ENCODE data around the gene STX4.

Gene STX4

GRCh38 chr16:31029272-31029671 is 4.1 kb upstream of the STX4 start:
- H3K4me3 ChIP-seq (ENCODE audit: low read depth, low read length): no peak overlapping the region

GRCh38 chr16:31031276-31031675 is 2.1 kb upstream of the STX4 start:
- no peak for TF ChIP-seq CTCF (IDR thresholded peaks at IDR 0.05; ENCODE audit: borderline replicate concordance, insufficient read depth, low read depth, low read length)
- H3K4me3 ChIP-seq (ENCODE audit: low read depth, low read length): no peak overlapping the region

More at GRCh38 chr16:31029272-31029671, 4.1 kb upstream of the STX4 start:
- no peak for TF ChIP-seq CTCF (IDR thresholded peaks at IDR 0.05; ENCODE audit: borderline replicate concordance, insufficient read depth, low read depth, low read length)

- TF ChIP-seq CTCF (IDR thresholded peaks at IDR 0.05; ENCODE audit: borderline replicate concordance, insufficient read depth, low read depth, low read length): no peak
- peak overlapping the region; percentile 80 for H3K4me3 ChIP-seq (ENCODE audit: low read depth, low read length)
These were observed 543 bp downstream of the STX4 start for GRCh38 chr16:31033709-31034492.

GRCh38 chr16:31036691-31037090 is 3.3 kb downstream of the STX4 start:
- H3K4me3 ChIP-seq (ENCODE audit: low read depth, low read length): no peak overlapping the region
- TF ChIP-seq CTCF (IDR thresholded peaks at IDR 0.05; ENCODE audit: borderline replicate concordance, insufficient read depth, low read depth, low read length): no peak

GRCh38 chr16:31038993-31039392 is 5.6 kb downstream of the STX4 start:
- H3K4me3 ChIP-seq (ENCODE audit: low read depth, low read length): no peak overlapping the region
- TF ChIP-seq CTCF (IDR thresholded peaks at IDR 0.05; ENCODE audit: borderline replicate concordance, insufficient read depth, low read depth, low read length): no peak

- H3K4me3 ChIP-seq (ENCODE audit: low read depth, low read length): no peak overlapping the region
- no peak for TF ChIP-seq CTCF (IDR thresholded peaks at IDR 0.05; ENCODE audit: borderline replicate concordance, insufficient read depth, low read depth, low read length)
These were observed 9.5 kb downstream of the STX4 start for GRCh38 chr16:31042866-31043265.

- TF ChIP-seq CTCF (IDR thresholded peaks at IDR 0.05; ENCODE audit: borderline replicate concordance, insufficient read depth, low read depth, low read length): no peak
- no peak overlapping the region for H3K4me3 ChIP-seq (ENCODE audit: low read depth, low read length)
These were observed 10.0 kb downstream of the STX4 start for GRCh38 chr16:31043352-31043751.
